HCT116 (cell line): ENCODE measurements around the gene KIAA0319L. TPM values are rescaled to one million over a fixed set of nuclear protein-coding genes. Genes with fewer than 3 reads are reported as not detected.
"Not testable (repeated sequence)": the region's sequence is repeated elsewhere in the genome, so short reads cannot be mapped to it uniquely, and the experiment has no call there.

Source experiments
- ATAC-seq: fragments of 200-7000 bp; cut with Tn5 transposase; 2 replicates; pipeline ENCODE4 v1.9.1; 2020; ENCODE audit warnings: mild to moderate bottlenecking, moderate library complexity
- BruUV-seq: library from RNA; stranded (reverse); fragments of 400-500 nt; replicated peaks from 2 replicates; lab custom pipeline; 2021; lab: Mats Ljungman, UMichigan
- CTCF ChIA-PET: fragments of 300-600 bp; sonication (Branson Sonifier 250); formaldehyde crosslinking; loops from one replicate; lab custom pipeline; 2021; ENCODE audit warnings: antibody characterized with exemption; lab: Charles Lee
- POLR2A ChIA-PET: fragments of 300-600, 350-600 bp; sonication (Branson Sonifier 250); formaldehyde crosslinking; loops from one replicate; lab custom pipeline; 2021; ENCODE audit warnings: antibody characterized with exemption; lab: Charles Lee
- RAD21 ChIA-PET, 2 experiments: fragments of 300-600 bp; sonication (Branson Sonifier 250); formaldehyde crosslinking; loops; one replicate each; lab custom pipeline; 2023; ENCODE audit warnings: low total read pairs in 2 of 2; ENCODE audit not compliant: uncharacterized antibody in 2 of 2, unreplicated experiment in 2 of 2, low non-redundant PET in 1 of 2; lab: Charles Lee
- DNase-seq: peaks from one replicate; pipeline ENCODE4 v3.0.0-alpha.2; 2010; ENCODE audit warnings: low read depth, low spot score
- H2AFZ ChIP-seq: fragments of 200-600 bp; shearing (Covaris generic), sonication (generic); 2 replicates; pipeline ENCODE4 v1.6.1; 2017; ENCODE audit warnings: low read depth, mixed run types, mixed read lengths, antibody characterized with exemption, low read length; ENCODE audit not compliant: poor library complexity, severe bottlenecking
- H3K27ac ChIP-seq: 2 replicates; pipeline ENCODE4 v1.5.1; 2012; ENCODE audit warnings: low read depth, low read length
- H3K27me3 ChIP-seq: fragments of 200-600 bp; sonication (generic); 2 replicates; pipeline ENCODE4 v1.6.1; 2016; ENCODE audit warnings: mixed run types, low read length, mixed read lengths; ENCODE audit not compliant: insufficient read depth
- H3K36me3 ChIP-seq, 2 experiments: fragments of 200-500 bp in 1 of 2; fragments of 200-600 bp in 1 of 2; sonication (Bioruptor generic) in 1 of 2; sonication (generic) in 1 of 2; 2 replicates each; pipeline versions ENCODE4 v1.5.1 to v1.6.1; 2014 to 2016; ENCODE audit warnings: low read length in 2 of 2, inconsistent platforms in 1 of 2, mixed read lengths in 1 of 2, mixed run types in 1 of 2; ENCODE audit not compliant: insufficient read depth in 2 of 2, control insufficient read depth in 1 of 2
- H3K4me1 ChIP-seq, 2 experiments: fragments of 200-600 bp in 1 of 2; sonication (generic) in 1 of 2; 2 replicates each; pipeline versions ENCODE4 v1.5.1 to v1.6.1; 2012 to 2017; ENCODE audit warnings: low read length in 2 of 2, inconsistent platforms in 1 of 2, mild to moderate bottlenecking in 1 of 2, mixed read lengths in 1 of 2, mixed run types in 1 of 2, moderate library complexity in 1 of 2; ENCODE audit not compliant: insufficient read depth in 2 of 2, control insufficient read depth in 1 of 2
- H3K4me2 ChIP-seq: fragments of 200-600 bp; sonication (generic); 2 replicates; pipeline ENCODE4 v1.6.1; 2017; ENCODE audit warnings: mixed run types, low read length, mixed read lengths
- H3K4me3 ChIP-seq, 2 experiments: fragments of 200-600 bp in 1 of 2; sonication (generic) in 1 of 2; replicated peaks in 1 of 2; 2 replicates each; pipeline ENCODE4 v1.5.1; 2011 to 2016; ENCODE audit warnings: low read length in 2 of 2, control low read depth in 1 of 2, low read depth in 1 of 2, mild to moderate bottlenecking in 1 of 2, mixed read lengths in 1 of 2, mixed run types in 1 of 2
- H3K79me2 ChIP-seq: fragments of 200-600 bp; sonication (generic); 2 replicates; pipeline ENCODE4 v1.6.1; 2017; ENCODE audit warnings: mild to moderate bottlenecking, mixed run types, low read length, moderate library complexity, mixed read lengths; ENCODE audit not compliant: insufficient read depth
- H3K9ac ChIP-seq: fragments of 200-600 bp; sonication (generic); 2 replicates; pipeline ENCODE4 v1.6.1; 2016; ENCODE audit warnings: low read length, mixed read lengths
- H3K9me2 ChIP-seq: fragments of 200-600 bp; sonication (generic), shearing (Covaris generic); 2 replicates; pipeline ENCODE4 v1.6.1; 2017; ENCODE audit warnings: mixed run types, mild to moderate bottlenecking, moderate library complexity; ENCODE audit not compliant: insufficient read depth
- H3K9me3 ChIP-seq, 2 experiments: fragments of 200-500 bp in 1 of 2; fragments of 200-600 bp in 1 of 2; sonication (Bioruptor generic) in 1 of 2; sonication (generic) in 1 of 2; 2 replicates each; pipeline ENCODE4 v1.6.1; 2014 to 2017; ENCODE audit warnings: low read length in 2 of 2, mixed read lengths in 2 of 2, inconsistent platforms in 1 of 2, low read depth in 1 of 2, mild to moderate bottlenecking in 1 of 2, mixed run types in 1 of 2, moderate library complexity in 1 of 2; ENCODE audit not compliant: control insufficient read depth in 1 of 2, insufficient read depth in 1 of 2
- H4K20me1 ChIP-seq: fragments of 200-600 bp; sonication (generic), shearing (Covaris generic); 2 replicates; pipeline ENCODE4 v1.6.1; 2017; ENCODE audit warnings: mixed run types, mild to moderate bottlenecking, moderate library complexity; ENCODE audit not compliant: insufficient read depth
- CBX3 ChIP-seq: IDR thresholded peaks from 2 replicates; pipeline ENCODE4 v1.6.1; 2012; ENCODE audit warnings: low read depth
- EGR1 ChIP-seq: IDR thresholded peaks from 2 replicates; pipeline ENCODE4 v1.6.1; 2012; ENCODE audit warnings: low read depth
- EZH2 ChIP-seq: fragments of 200-600 bp; sonication (generic); IDR thresholded peaks from 2 replicates; pipeline ENCODE4 v1.6.1; 2017; ENCODE audit warnings: antibody characterized with exemption, mixed run types
- POLR2AphosphoS5 ChIP-seq: IDR thresholded peaks from 2 replicates; pipeline ENCODE4 v1.6.1; 2011; ENCODE audit warnings: mild to moderate bottlenecking, low read depth, low read length, moderate library complexity
- SIN3A ChIP-seq: IDR thresholded peaks from 2 replicates; pipeline ENCODE4 v1.6.1; 2012; ENCODE audit warnings: low read depth
- YY1 ChIP-seq: IDR thresholded peaks from 2 replicates; pipeline ENCODE4 v1.6.1; 2011; ENCODE audit warnings: low read length, low read depth, moderate library complexity, mild to moderate bottlenecking; ENCODE audit not compliant: insufficient replicate concordance; ENCODE audit errors: extremely low read depth
- ZFX ChIP-seq: fragments of 450-650 bp; IDR thresholded peaks from 2 replicates; pipeline ENCODE4 v1.6.1; 2017
- intact Hi-C: fragments of 100-400 bp; cut with micrococcal nuclease; formaldehyde crosslinking; loops from 2 replicates; pipeline ENCODE4 v1.10.0; 2022
- total RNA-seq: library from RNA; stranded (reverse); gene quantifications from one replicate; pipeline ENCODE4 v1.2.1, GENCODE V29; 2021; ENCODE audit not compliant: unreplicated experiment
- TF ChIP-seq, protein P1 (sequence below): IDR thresholded peaks from 2 replicates; pipeline ENCODE4 v1.6.1; 2011; ENCODE audit warnings: mild to moderate bottlenecking, low read length, moderate library complexity; ENCODE audit not compliant: insufficient replicate concordance; ENCODE audit errors: extremely low read depth

Gene KIAA0319L
- total RNA-seq, 1 experiment from 2014 or later = 35.6 TPM

- Histone ChIP-seq H2AFZ (no peak overlapping the region), H3K79me2 (no peaks in the 10 kb centered on the region), H3K9me2 (no peaks in the 10 kb centered on the region), H3K27ac (no peak overlapping the region), H4K20me1 (no peaks in the 10 kb centered on the region), H3K36me3 (peaks cover 0 to 8% of the 10 kb centered on the region in 2 experiments; a peak in 1 of 4 replicates), H3K4me3 (no peak overlapping the region), H3K27me3 (no peaks in the 10 kb centered on the region), H3K4me2 (no peak overlapping the region), H3K4me1 (no peaks in the 10 kb centered on the region), H3K9ac (no peak overlapping the region), H3K9me3 (no peaks in the 10 kb centered on the region)
- intact Hi-C loops = no loop called here
- ChIA-PET POLR2A (no interaction called here), CTCF (no interaction called here), RAD21 (no interaction called here)
- ATAC-seq (no peak), DNase-seq (no peak)
- TF ChIP-seq YY1 = no peak
- TF ChIP-seq EZH2 = no peak
- no peak for TF ChIP-seq ZFX
- TF ChIP-seq SIN3A = no peak
- TF ChIP-seq CBX3 = no peak
- TF ChIP-seq, protein P1, sequence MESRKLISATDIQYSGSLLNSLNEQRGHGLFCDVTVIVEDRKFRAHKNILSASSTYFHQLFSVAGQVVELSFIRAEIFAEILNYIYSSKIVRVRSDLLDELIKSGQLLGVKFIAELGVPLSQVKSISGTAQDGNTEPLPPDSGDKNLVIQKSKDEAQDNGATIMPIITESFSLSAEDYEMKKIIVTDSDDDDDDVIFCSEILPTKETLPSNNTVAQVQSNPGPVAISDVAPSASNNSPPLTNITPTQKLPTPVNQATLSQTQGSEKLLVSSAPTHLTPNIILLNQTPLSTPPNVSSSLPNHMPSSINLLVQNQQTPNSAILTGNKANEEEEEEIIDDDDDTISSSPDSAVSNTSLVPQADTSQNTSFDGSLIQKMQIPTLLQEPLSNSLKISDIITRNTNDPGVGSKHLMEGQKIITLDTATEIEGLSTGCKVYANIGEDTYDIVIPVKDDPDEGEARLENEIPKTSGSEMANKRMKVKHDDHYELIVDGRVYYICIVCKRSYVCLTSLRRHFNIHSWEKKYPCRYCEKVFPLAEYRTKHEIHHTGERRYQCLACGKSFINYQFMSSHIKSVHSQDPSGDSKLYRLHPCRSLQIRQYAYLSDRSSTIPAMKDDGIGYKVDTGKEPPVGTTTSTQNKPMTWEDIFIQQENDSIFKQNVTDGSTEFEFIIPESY = no peak
- TF ChIP-seq EGR1 = no peak
- TF ChIP-seq POLR2AphosphoS5 = no peak
- BruUV-seq = no TSS peak
Measured at GRCh38 chr1:35586808-35587207, 29.6 kb upstream of the KIAA0319L start.

GRCh38 chr1:35585805-35586204 lies 28.6 kb upstream of the KIAA0319L start:
- H2AFZ ChIP-seq, H3K27ac ChIP-seq, H3K9me3 ChIP-seq, H3K4me1 ChIP-seq, CTCF ChIA-PET, ATAC-seq, DNase-seq, H3K79me2 ChIP-seq, POLR2A ChIA-PET, BruUV-seq, H3K9ac ChIP-seq, H4K20me1 ChIP-seq, H3K36me3 ChIP-seq, H3K4me3 ChIP-seq, H3K9me2 ChIP-seq, H3K4me2 ChIP-seq, H3K27me3 ChIP-seq, intact Hi-C loops, RAD21 ChIA-PET: not testable (repeated sequence)
